ENCODE results near the gene ZBTB20.

The ZBTB20 gene

GRCh38 chr3:114338651-114339357 lies 808.3 kb downstream of the ZBTB20 start:
- DNase-seq: no peak

GRCh38 chr3:114336857-114337256 lies 810.2 kb downstream of the ZBTB20 start:
- DNase-seq: no peak

- DNase-seq: no peak
Measured at GRCh38 chr3:114336122-114336697, 810.9 kb downstream of the ZBTB20 start.

GRCh38 chr3:114333923-114334240 lies 813.2 kb downstream of the ZBTB20 start:
- DNase-seq: no peak

DNA sequence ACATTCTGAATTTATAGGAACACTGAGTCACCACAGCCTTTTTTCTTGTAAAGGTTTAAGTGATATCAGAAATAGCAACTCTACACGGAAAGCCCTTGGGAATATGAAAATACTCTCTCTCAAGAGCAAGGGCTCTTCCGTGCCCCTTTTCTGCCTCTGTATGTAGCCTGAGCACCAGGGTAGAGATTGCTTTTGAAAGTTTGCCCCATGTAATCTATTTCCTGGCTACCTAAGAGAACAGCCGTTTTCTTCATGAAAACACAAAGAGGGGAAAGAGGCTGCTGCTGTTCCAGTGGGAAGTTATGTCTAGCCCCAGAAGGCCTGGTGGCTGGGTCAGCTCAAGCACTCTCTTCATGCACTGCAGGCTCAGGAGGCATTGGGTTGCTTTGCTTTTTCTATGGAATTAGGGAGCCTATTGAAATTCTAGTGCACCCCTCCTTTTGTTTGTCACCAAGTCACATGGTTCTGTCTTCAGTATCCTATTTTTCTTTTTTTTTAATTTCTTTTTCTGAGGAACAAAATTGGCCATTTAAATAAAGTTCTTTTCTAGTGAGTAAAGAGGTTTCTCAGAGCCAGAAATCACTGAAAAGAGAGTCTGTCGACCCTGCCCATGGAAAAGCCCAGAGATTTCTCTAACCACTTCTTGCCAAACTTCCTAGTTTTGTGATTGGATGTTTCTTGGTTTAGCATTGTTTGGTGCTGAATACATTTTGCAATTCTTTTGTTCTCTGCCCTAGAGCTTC lies 813.7 kb downstream of the ZBTB20 start:
- no peak for DNase-seq

DNA sequence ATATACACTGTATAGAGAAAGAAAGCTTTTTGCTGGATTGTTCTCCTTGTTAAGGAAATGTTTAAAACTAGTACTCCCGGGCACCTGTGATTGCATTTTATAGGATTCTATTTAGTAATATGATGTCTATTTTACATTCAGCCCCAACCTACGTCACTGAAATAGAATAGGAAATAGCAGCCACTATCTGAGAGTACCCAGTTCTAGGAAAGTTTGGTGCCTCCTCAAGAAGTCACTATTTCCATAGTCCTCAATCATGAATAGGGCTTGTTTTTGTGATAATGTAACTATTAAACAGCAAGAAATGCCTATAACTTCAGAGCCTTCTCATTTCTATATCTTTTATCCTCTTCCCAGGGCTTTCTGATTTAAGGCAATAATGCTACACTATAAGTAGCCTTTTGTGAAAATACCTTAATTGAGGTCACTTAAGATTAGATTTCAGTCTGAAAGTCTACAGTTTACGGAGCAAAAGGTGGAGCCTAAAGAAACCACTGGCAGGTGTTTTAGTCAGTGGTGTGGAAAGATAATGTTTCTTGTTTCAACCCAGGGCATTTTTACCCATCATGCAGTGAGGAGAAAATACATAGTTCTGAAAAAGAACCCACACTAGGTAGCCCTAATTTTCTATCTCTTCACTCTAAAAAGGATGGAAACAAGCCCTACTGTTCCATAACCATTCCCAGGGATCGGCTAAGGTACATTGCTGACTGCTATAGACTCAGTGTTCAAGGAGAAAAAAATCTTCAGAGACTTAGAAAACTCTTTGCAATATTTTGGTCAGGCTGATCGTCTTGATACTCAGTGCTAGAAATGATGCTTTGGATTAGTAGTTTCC lies 814.5 kb downstream of the ZBTB20 start:
- DNase-seq: no peak

GRCh38 chr3:114331710-114332109 lies 815.4 kb downstream of the ZBTB20 start:
- no peak for DNase-seq

DNA sequence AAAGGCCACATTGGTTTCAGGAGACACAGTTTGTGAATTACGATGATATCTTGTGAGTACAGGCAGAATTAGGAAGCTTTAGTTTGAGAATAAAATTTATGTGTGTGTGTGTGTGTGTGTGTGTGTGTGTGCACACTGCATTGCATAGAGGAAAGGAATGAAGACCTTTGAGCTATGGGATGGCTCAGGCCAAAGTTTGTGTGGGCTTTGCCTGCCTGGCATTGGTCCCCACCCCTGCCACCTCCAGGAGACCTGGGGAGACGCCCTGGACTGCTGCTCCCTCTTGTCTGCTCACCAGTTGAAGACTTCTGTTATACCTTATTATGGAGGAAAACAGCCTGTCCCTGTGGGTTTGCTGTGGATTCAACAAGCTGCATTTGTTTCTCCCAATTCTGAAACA lies 816.1 kb downstream of the ZBTB20 start:
- no peak for DNase-seq

DNA sequence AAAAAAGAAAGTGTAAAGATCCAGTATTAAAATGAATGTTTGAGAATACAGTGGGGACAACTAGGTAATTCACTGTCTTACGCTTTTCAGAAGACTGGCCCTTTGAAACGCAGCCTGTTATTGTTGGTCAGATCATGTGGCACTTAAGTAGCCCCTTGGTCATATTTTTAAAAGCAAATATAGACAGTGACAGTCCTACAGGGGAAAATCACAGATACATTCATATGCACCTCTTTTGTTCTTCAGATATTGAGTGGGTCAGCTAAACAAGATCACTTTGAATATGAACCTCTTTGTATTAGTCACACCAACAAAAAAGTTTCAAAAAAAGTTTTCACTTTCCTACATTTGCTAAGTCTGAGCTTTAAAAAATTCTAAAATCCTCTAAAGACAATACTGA lies 817.3 kb downstream of the ZBTB20 start:
- no peak for DNase-seq

DNA sequence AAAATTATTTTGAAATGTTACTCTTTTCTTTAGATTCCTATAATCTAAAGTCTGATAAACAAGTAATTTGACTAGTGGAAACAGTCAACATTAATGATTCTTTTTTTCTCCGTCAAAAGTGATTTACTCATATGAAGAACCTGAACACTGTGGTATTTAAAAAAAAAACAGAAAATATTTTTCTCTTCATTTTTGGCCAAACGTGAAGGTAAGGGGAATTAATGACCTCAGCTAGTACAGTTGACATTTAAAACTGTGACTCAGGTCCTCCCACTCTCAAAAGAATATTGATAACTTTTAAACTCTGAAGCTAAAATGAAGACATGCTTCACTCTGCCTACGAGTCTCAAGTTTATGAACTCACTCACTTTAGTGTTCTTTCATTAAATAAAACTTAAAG lies 818.7 kb downstream of the ZBTB20 start:
- DNase-seq: no peak

DNA sequence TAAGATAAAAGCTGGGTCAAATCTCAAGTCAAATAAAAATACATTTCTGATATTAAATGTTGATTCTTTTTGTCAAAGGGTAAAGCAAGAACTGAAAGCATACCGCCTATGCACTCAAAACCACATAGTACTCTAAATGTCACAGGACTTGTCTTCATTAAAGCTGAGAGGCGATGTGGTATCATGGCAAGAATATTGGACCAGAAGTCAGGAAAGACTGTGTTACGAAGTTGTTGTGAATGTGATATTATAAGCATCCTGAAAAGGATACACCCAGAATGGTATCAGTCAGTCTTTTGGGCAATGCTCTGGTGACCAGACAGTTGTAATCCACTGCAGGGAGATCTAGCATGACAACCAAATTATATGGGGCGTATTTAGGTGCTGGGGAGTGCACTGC lies 819.4 kb downstream of the ZBTB20 start:
- no peak for DNase-seq

- DNase-seq: no peak
Measured at GRCh38 chr3:114323546-114324254, 823.4 kb downstream of the ZBTB20 start.

DNA sequence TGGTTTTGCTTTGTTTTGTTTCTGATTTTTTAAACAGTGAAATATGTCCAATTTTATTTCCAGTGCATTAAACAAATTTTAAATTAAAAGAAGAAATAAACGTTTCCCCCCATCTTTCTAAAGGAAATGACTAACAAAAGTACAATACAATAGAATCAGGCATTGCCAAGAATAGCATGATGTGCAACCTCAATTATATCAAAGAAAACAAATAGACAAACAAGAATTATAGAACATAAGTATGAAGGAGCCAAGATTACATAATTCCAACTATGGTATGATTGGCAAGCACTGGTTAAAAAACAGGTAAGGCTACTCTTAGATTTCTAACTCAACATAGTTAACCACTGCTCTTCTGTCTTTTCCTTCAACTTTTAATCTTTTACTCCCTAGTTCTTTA lies 826.8 kb downstream of the ZBTB20 start:
- no peak for DNase-seq

DNA sequence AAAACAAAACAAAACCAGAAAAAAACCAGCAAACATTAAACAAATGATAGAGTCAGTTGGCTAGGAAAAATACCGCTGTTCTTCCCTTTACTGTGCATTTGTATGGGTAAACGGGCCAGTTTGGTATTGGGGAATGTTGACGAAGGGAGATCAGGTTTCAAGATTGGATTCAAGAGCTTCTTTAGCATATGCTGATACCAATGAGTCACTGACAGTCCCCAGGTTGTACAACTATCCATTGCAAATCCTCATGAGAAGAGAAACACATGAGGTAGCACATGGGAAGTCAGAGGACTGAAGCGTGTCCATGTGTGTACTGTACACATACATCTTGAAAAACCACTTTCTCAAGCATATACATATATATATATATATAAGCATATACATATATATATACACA lies 827.6 kb downstream of the ZBTB20 start:
- DNase-seq: peak; percentile 36

DNA sequence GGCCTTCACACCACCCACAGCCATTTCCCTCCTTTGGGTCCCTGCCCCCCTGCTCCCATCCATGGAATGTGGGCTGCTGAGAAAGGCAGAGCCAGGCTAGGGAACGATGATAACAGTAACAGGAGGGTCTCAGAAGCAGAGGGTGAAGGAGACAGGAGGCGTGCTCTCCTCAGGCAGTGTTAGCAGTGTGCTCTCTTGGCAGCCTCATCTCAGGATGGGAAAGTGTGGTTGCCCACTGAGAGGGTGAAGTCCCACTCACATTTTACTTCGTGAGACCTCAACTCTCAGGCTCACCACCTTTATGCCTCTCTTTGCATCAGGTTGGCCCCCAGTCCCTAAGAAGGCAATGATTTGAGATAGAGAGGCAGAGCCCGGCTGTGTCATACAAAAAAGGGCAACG lies 828.8 kb downstream of the ZBTB20 start:
- DNase-seq: no peak

DNA sequence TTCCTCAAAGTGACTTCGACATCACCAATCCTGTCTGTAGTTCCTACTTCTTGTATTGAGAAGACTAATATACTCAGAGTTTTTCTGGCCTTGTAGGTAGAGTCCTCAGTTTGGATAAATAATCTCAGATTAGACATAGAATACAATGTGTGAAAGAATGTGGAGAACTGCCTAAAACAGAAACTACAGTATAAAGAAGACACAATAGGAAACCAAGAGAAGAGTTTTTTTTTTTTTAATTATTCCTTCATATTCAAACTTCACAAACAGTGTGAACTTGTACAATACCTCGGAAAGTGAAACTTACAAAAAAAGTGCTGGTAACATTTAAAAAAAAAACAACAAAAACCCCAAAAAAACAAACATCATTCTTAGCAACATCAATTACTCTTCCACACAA lies 832.8 kb downstream of the ZBTB20 start:
- no peak for DNase-seq

- no peak for DNase-seq
Measured at GRCh38 chr3:114313426-114313825, 833.7 kb downstream of the ZBTB20 start.

- no peak for DNase-seq
Measured at GRCh38 chr3:114310695-114311094, 836.4 kb downstream of the ZBTB20 start.

DNA sequence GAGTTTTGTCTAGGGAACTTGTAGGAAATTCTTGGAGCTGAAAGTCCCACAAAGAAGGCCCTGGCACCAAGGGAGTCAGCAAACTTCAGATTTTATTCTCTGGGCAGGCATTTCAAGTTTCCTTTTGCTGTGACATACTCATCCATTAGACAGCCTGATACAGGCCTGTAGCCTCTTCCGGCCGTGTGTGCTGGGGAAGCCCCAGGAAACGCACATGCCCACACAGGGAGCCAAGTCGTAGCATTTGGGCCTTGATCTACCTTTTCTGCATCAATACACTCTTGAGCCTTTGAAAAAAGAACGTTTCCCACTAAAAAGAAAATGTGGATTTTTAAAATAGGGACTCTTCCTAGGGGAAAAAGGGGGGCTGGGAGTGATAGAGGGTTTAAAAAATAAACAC lies 838.3 kb downstream of the ZBTB20 start:
- no peak for DNase-seq

DNA sequence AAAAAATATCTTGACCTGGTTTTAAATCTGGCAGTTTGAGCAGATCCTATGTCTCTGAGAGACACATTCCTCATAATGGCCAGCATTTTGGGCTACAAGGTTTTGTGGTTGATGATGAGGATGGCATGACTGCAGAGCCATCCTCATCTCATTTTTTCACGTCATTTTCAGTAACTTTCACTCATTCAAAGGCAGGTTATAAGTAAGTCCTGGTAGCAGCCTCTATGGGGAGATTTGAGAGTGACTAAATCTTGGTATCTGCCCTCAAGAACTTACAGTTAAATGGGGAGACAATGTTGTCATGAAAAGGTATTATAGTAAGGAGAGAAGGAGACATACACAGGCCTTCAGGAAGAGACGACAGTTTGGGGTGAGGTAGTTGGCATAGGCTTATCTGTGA lies 838.7 kb downstream of the ZBTB20 start:
- DNase-seq: no peak

GRCh38 chr3:114307832-114308231 lies 839.3 kb downstream of the ZBTB20 start:
- DNase-seq: no peak

DNA sequence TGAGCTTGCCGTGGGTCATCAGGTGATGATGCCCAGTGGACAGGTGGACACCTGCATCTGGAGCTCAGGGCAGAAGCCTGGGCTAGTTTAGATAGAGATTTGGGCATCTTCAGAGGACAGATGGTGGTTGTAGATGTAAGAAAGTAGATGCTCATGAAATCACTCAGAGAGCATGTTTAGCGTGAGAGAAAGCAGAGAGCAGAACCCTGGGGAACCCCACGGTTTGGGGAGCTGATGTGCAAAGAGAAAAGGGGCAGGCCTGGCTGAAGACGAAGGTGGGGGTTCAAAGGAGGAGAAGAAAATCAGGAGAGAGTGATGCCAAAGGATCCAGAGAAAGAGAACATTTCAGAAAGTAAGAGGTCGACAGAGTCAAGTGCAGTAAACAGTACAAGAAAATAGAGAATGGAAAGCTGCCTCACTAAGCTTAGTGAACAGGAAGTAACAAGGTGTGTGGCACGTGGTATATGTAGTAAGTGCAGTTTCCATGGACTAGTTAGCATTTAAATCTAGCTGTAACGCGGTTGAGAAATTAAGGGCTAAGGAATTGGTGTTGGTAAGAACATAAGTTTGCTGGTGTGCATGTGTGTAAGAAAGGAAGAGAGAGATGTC lies 839.8 kb downstream of the ZBTB20 start:
- no peak for DNase-seq
